SK-N-SH (cell line): ENCODE measurements around the gene PRSS36.

Source experiments
- FOXM1 ChIP-seq: IDR thresholded peaks from 2 replicates; pipeline ENCODE4 v1.4.0; 2012; ENCODE audit warnings: low read depth, mild to moderate bottlenecking
- GABPA ChIP-seq: IDR thresholded peaks from 2 replicates; pipeline ENCODE4 v1.4.0; 2012; ENCODE audit warnings: low read depth, mild to moderate bottlenecking
- MAX ChIP-seq: IDR thresholded peaks from 2 replicates; pipeline ENCODE4 v1.4.0; 2012; ENCODE audit warnings: low read depth
- POLR2AphosphoS5 ChIP-seq: IDR thresholded peaks from 2 replicates; pipeline ENCODE4 v1.6.1; 2012; ENCODE audit warnings: low read depth, low read length
- RFX5 ChIP-seq: IDR thresholded peaks from 2 replicates; pipeline ENCODE4 v1.6.1; 2012; ENCODE audit warnings: mild to moderate bottlenecking, improper control_type of control experiment, low read length
- RXRA ChIP-seq: IDR thresholded peaks from 2 replicates; pipeline ENCODE4 v1.4.0; 2012; ENCODE audit warnings: low read depth, mild to moderate bottlenecking, borderline replicate concordance
- TF ChIP-seq, protein P1 (sequence below): fragments of 200-600 bp; sonication (generic); IDR thresholded peaks from 2 replicates; pipeline ENCODE4 v1.6.1; 2017; ENCODE audit warnings: antibody characterized with exemption, mild to moderate bottlenecking, moderate library complexity
- TF ChIP-seq, protein P2 (sequence below): IDR thresholded peaks from 2 replicates; pipeline ENCODE4 v1.4.0; 2012; ENCODE audit warnings: low read depth, borderline replicate concordance
- TF ChIP-seq, protein P3 (sequence below): fragments of 150-350 bp; IDR thresholded peaks from 2 replicates; pipeline ENCODE4 v1.6.1; 2016; ENCODE audit warnings: mild to moderate bottlenecking, low read depth, low read length

GRCh38 chr16:31142109-31143010 lies 7.5 kb downstream of the PRSS36 start:
- TF ChIP-seq, protein P1, sequence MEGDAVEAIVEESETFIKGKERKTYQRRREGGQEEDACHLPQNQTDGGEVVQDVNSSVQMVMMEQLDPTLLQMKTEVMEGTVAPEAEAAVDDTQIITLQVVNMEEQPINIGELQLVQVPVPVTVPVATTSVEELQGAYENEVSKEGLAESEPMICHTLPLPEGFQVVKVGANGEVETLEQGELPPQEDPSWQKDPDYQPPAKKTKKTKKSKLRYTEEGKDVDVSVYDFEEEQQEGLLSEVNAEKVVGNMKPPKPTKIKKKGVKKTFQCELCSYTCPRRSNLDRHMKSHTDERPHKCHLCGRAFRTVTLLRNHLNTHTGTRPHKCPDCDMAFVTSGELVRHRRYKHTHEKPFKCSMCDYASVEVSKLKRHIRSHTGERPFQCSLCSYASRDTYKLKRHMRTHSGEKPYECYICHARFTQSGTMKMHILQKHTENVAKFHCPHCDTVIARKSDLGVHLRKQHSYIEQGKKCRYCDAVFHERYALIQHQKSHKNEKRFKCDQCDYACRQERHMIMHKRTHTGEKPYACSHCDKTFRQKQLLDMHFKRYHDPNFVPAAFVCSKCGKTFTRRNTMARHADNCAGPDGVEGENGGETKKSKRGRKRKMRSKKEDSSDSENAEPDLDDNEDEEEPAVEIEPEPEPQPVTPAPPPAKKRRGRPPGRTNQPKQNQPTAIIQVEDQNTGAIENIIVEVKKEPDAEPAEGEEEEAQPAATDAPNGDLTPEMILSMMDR: peak; percentile 80
- TF ChIP-seq MAX (peak; percentile 89), GABPA (no peak), RXRA (no peak), POLR2AphosphoS5 (peak; percentile 33), FOXM1 (no peak), RFX5 (no peak)
- TF ChIP-seq, protein P2, sequence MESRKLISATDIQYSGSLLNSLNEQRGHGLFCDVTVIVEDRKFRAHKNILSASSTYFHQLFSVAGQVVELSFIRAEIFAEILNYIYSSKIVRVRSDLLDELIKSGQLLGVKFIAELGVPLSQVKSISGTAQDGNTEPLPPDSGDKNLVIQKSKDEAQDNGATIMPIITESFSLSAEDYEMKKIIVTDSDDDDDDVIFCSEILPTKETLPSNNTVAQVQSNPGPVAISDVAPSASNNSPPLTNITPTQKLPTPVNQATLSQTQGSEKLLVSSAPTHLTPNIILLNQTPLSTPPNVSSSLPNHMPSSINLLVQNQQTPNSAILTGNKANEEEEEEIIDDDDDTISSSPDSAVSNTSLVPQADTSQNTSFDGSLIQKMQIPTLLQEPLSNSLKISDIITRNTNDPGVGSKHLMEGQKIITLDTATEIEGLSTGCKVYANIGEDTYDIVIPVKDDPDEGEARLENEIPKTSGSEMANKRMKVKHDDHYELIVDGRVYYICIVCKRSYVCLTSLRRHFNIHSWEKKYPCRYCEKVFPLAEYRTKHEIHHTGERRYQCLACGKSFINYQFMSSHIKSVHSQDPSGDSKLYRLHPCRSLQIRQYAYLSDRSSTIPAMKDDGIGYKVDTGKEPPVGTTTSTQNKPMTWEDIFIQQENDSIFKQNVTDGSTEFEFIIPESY: no peak
- TF ChIP-seq, protein P3, sequence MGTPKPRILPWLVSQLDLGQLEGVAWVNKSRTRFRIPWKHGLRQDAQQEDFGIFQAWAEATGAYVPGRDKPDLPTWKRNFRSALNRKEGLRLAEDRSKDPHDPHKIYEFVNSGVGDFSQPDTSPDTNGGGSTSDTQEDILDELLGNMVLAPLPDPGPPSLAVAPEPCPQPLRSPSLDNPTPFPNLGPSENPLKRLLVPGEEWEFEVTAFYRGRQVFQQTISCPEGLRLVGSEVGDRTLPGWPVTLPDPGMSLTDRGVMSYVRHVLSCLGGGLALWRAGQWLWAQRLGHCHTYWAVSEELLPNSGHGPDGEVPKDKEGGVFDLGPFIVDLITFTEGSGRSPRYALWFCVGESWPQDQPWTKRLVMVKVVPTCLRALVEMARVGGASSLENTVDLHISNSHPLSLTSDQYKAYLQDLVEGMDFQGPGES: no peak
